Body of pancreas (tissue), 4 donors: ENCODE measurements around the gene PDGFA.

ENCODE experiments used
- POLR2A ChIP-seq, 3 donors: fragments of 450-650 bp; IDR thresholded peaks; one replicate each; pipeline ENCODE4 v1.6.1; 2016; ENCODE audit warnings: antibody characterized with exemption in 3 of 3, mild to moderate bottlenecking in 2 of 3
- TF ChIP-seq, protein P1 (sequence below), 7 experiments: fragments of 450-650 bp in 4 of 7; fragments of 200-600 bp in 3 of 7; sonication (generic) in 3 of 7; IDR thresholded peaks; one replicate each; pipeline ENCODE4 v1.5.1; 2016 to 2019; ENCODE audit warnings: antibody characterized with exemption in 7 of 7

GRCh38 chr7:477626-478220 is 41.9 kb downstream of the PDGFA start:
- TF ChIP-seq, protein P1, sequence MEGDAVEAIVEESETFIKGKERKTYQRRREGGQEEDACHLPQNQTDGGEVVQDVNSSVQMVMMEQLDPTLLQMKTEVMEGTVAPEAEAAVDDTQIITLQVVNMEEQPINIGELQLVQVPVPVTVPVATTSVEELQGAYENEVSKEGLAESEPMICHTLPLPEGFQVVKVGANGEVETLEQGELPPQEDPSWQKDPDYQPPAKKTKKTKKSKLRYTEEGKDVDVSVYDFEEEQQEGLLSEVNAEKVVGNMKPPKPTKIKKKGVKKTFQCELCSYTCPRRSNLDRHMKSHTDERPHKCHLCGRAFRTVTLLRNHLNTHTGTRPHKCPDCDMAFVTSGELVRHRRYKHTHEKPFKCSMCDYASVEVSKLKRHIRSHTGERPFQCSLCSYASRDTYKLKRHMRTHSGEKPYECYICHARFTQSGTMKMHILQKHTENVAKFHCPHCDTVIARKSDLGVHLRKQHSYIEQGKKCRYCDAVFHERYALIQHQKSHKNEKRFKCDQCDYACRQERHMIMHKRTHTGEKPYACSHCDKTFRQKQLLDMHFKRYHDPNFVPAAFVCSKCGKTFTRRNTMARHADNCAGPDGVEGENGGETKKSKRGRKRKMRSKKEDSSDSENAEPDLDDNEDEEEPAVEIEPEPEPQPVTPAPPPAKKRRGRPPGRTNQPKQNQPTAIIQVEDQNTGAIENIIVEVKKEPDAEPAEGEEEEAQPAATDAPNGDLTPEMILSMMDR (IDR thresholded peaks at IDR 0.05), result no peak
- no peak for TF ChIP-seq POLR2A (IDR thresholded peaks at IDR 0.05)
